Adrenal gland (tissue), 5 donors: ENCODE measurements around the gene ADCY2.

Experiments
- POLR2A ChIP-seq, 2 donors: fragments of 450-650 bp; IDR thresholded peaks; one replicate each; pipeline ENCODE4 v1.6.1; 2017; ENCODE audit warnings: antibody characterized with exemption in 2 of 2, mild to moderate bottlenecking in 2 of 2, moderate library complexity in 1 of 2
- TF ChIP-seq, protein P1 (sequence below), 6 experiments: fragments of 450-650 bp in 4 of 6; fragments of 200-600 bp in 2 of 6; sonication (generic) in 1 of 6; IDR thresholded peaks; 1 replicate in 5 of 6; 2 replicates in 1 of 6; pipeline versions ENCODE4 v1.5.1 to v1.8.0; 2016 to 2021; ENCODE audit warnings: antibody characterized with exemption in 6 of 6, mild to moderate bottlenecking in 2 of 6, moderate library complexity in 1 of 6
- donor health status: DM: no; HTN: no; CAD: no.

DNA sequence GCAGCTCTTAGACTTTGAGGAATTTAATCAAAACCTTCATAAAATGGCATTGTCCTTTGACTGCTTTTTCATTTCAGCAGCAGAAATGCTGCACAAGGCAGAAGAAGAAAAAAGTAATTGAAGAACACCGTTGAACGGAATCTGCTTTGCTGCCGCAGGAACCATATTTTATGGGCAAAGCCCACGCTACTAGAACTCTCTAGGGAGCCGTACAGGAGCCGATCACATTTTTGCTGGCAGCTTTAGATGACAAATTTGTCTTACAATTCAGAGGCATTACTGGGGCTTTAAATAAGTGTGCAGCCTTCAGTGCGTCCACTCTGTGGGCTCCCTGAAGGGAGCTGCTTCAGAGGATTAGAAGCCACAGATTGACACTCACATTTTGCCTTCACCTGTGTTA lies 449.6 kb downstream of the ADCY2 start:
- no peak for TF ChIP-seq POLR2A (IDR thresholded peaks at IDR 0.05)
- TF ChIP-seq, protein P1, sequence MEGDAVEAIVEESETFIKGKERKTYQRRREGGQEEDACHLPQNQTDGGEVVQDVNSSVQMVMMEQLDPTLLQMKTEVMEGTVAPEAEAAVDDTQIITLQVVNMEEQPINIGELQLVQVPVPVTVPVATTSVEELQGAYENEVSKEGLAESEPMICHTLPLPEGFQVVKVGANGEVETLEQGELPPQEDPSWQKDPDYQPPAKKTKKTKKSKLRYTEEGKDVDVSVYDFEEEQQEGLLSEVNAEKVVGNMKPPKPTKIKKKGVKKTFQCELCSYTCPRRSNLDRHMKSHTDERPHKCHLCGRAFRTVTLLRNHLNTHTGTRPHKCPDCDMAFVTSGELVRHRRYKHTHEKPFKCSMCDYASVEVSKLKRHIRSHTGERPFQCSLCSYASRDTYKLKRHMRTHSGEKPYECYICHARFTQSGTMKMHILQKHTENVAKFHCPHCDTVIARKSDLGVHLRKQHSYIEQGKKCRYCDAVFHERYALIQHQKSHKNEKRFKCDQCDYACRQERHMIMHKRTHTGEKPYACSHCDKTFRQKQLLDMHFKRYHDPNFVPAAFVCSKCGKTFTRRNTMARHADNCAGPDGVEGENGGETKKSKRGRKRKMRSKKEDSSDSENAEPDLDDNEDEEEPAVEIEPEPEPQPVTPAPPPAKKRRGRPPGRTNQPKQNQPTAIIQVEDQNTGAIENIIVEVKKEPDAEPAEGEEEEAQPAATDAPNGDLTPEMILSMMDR (IDR thresholded peaks at IDR 0.05) = no peak
